ENCODE measurements around the gene SND1.

DNA sequence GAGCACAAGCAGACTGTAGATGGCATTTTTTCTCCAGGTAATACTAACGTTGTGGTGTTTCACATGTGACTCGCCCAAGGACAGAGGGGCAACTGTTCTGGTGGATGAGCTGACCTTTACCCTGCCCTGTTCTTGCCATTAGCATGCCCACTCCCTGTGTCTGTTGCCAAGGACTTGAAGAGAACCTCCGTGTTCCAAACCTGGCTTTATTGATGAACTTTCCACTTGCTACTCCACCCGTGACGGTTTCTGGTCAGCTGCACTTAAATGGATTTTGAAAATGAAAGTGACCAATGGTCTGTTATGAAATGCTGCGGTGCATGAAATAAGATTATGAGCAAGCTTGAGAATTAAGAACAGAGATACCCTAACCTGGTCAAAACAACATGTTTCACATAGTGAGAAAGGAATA lies 348.9 kb downstream of the SND1 start:
- TF ChIP-seq, protein P1, sequence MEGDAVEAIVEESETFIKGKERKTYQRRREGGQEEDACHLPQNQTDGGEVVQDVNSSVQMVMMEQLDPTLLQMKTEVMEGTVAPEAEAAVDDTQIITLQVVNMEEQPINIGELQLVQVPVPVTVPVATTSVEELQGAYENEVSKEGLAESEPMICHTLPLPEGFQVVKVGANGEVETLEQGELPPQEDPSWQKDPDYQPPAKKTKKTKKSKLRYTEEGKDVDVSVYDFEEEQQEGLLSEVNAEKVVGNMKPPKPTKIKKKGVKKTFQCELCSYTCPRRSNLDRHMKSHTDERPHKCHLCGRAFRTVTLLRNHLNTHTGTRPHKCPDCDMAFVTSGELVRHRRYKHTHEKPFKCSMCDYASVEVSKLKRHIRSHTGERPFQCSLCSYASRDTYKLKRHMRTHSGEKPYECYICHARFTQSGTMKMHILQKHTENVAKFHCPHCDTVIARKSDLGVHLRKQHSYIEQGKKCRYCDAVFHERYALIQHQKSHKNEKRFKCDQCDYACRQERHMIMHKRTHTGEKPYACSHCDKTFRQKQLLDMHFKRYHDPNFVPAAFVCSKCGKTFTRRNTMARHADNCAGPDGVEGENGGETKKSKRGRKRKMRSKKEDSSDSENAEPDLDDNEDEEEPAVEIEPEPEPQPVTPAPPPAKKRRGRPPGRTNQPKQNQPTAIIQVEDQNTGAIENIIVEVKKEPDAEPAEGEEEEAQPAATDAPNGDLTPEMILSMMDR (IDR thresholded peaks at IDR 0.05): no peak
- TF ChIP-seq POLR2A (IDR thresholded peaks at IDR 0.05): no peak
